ENCODE data around the gene SMIM10L1.

Gene SMIM10L1

DNA sequence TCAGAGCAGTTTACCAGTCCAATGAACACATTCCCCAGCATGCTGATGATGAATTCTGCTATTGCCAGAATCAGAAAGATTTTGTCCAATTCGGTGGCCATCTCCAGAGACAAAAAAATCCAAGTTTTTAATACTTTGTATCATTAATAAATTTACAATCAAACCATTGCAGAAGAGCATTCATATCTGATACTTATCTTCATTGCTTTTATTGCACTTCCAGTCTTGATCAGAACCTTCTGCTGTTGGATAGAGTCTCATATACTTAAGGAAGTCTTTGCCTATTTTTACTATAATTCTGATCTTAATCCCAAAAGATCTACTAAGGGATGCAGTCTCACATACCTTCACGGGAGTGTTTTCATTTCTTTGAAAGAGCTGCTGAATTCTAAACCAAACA, 15.8 kb downstream of the SMIM10L1 start, which contains the start of gene TAS2R42:
TAS2R42 (minus strand) TSS at position 101 of the 400 bp plus-strand sequence; CDS start at position 101, 0 bp downstream.
- no peak for DNase-seq (ENCODE audit: low spot score)

DNA sequence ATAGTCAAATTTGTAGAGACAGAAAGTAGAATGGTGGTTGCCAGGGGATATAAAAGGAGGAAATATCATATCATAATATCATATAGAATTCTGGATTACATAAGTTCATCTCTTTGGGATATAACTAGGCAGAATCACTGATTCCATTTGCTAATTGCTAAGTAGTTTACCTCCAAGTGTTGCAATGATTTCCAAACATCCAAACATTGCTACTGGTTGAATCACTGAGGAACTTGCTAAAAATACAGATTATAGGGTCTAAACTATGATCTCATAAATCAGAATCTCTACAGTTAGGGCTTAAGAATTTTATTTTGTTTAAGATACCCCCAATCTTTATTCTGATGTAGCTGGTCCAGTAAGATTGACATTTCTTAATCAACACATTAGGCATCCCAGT, 31.8 kb downstream of the SMIM10L1 start:
- no peak for DNase-seq (ENCODE audit: low spot score)

DNA sequence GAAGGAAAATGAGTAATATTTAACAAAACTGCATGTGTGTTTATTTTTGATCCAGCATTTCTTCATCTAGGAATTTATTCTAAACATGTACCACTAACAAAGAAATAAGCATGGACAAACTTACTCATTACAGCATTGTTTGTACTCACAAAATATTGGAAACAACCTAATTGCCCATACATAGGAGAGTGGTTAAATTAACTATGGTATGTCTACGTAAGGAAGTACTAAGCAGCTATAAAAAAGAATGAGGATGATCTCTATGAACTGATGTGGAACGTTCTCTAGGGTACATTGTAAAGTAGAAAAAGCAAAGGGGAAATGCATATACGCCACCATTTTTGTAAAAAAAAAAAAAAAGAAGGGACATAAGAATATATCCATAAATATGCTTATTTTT, 33.2 kb downstream of the SMIM10L1 start:
- DNase-seq (ENCODE audit: low spot score) = no peak

DNA sequence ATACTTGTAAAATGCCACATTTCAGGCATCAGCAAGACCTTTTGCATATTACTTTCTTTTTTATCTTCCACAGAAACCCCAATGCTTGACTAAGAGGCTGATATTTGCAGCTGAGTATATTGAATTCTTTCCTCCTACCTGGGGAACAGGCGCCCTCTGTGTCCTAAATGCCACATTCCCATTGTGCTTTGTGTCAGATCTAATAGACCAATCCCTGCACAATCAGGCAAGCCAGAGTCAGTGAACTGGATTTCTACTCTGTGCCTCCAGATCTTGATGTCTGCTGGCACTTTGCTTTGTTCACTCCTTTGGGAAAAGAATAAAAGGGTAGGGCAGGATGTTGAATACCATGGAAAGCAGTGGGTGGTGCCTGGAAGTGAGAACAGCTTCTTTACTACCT, 38.1 kb downstream of the SMIM10L1 start:
- DNase-seq (ENCODE audit: low spot score) = no peak

Measured in hematopoietic multipotent progenitor cell treated with erythropoietin and hydrocortisone succinate and interleukin-3 and kit ligand, for 17 days (in vitro differentiated cells).